Liver (tissue), 9 donors: ENCODE measurements around the gene DPP6. TPM values are rescaled to one million over a fixed set of nuclear protein-coding genes. Genes with fewer than 3 reads are reported as not detected.

Experiments
- DNase-seq: peaks from one replicate; pipeline ENCODE4 v3.0.0-alpha.2; 2017; ENCODE audit warnings: low spot score
- H3K27ac ChIP-seq, 2 donors: one replicate each; pipeline ENCODE4 v1.7.0; 2013; ENCODE audit warnings: inconsistent platforms in 2 of 2, low read length in 2 of 2, control low read depth in 1 of 2, low read depth in 1 of 2, mild to moderate bottlenecking in 1 of 2
- H3K27me3 ChIP-seq, 4 donors: one replicate each; pipeline versions ENCODE4 v1.6.1 to v1.7.0; 2013; ENCODE audit warnings: low read length in 3 of 4, inconsistent platforms in 1 of 4, mild to moderate bottlenecking in 1 of 4, moderate library complexity in 1 of 4; ENCODE audit not compliant: control insufficient read depth in 4 of 4, insufficient read depth in 4 of 4
- H3K36me3 ChIP-seq, 4 donors: one replicate each; pipeline versions ENCODE4 v1.6.1 to v1.7.0; 2013; ENCODE audit warnings: low read length in 3 of 4, mild to moderate bottlenecking in 3 of 4, low read depth in 1 of 4, moderate library complexity in 1 of 4; ENCODE audit not compliant: control insufficient read depth in 4 of 4, insufficient read depth in 3 of 4
- H3K4me1 ChIP-seq, 4 donors: one replicate each; pipeline versions ENCODE4 v1.6.1 to v1.7.0; 2013; ENCODE audit warnings: low read length in 3 of 4, mild to moderate bottlenecking in 3 of 4, moderate library complexity in 1 of 4; ENCODE audit not compliant: control insufficient read depth in 4 of 4, insufficient read depth in 4 of 4
- H3K4me3 ChIP-seq, 3 donors: one replicate each; pipeline versions ENCODE4 v1.6.1 to v1.7.0; 2013; ENCODE audit warnings: low read length in 3 of 3, control low read depth in 1 of 3, low read depth in 1 of 3, mild to moderate bottlenecking in 1 of 3
- H3K9ac ChIP-seq, 2 donors: one replicate each; pipeline ENCODE4 v1.7.0; 2013; ENCODE audit warnings: low read length in 2 of 2, mild to moderate bottlenecking in 2 of 2, moderate library complexity in 2 of 2, control low read depth in 1 of 2, low read depth in 1 of 2
- H3K9me3 ChIP-seq, 4 donors: one replicate each; pipeline versions ENCODE4 v1.6.1 to v1.7.0; 2013; ENCODE audit warnings: low read length in 3 of 4; ENCODE audit not compliant: control insufficient read depth in 4 of 4
- ATF3 ChIP-seq: IDR thresholded peaks from 2 replicates; pipeline ENCODE4 v1.6.1; 2016; ENCODE audit warnings: antibody characterized with exemption
- CTCF ChIP-seq: fragments of 150-350 bp; IDR thresholded peaks from 2 replicates; pipeline ENCODE4 v1.5.1; 2017; ENCODE audit warnings: improper control_type of control experiment, low read depth, low read length; ENCODE audit not compliant: missing input control
- EGR1 ChIP-seq, 2 donors: IDR thresholded peaks; 2 replicates each; pipeline ENCODE4 v1.6.1; 2016 to 2018; ENCODE audit warnings: antibody characterized with exemption in 2 of 2, low read depth in 2 of 2
- FOXA1 ChIP-seq: IDR thresholded peaks from 2 replicates; pipeline ENCODE4 v1.6.1; 2016; ENCODE audit warnings: antibody characterized with exemption
- FOXA2 ChIP-seq: IDR thresholded peaks from 2 replicates; pipeline ENCODE4 v1.6.1; 2016; ENCODE audit warnings: antibody characterized with exemption
- GABPA ChIP-seq, 2 donors: IDR thresholded peaks in 1 of 2; conservative IDR thresholded peaks in 1 of 2; 2 replicates each; pipeline ENCODE4 v1.6.1; 2016; ENCODE audit warnings: antibody characterized with exemption in 2 of 2, mild to moderate bottlenecking in 1 of 2, moderate library complexity in 1 of 2
- HNF4A ChIP-seq, 2 donors: conservative IDR thresholded peaks; 2 replicates each; pipeline ENCODE4 v1.6.1; 2016; ENCODE audit warnings: antibody characterized with exemption in 2 of 2, mild to moderate bottlenecking in 2 of 2
- HNF4G ChIP-seq: IDR thresholded peaks from 2 replicates; pipeline ENCODE4 v1.6.1; 2016; ENCODE audit warnings: antibody characterized with exemption
- JUND ChIP-seq, 2 donors: IDR thresholded peaks; 2 replicates each; pipeline ENCODE4 v1.6.1; 2016; ENCODE audit warnings: antibody characterized with exemption in 2 of 2
- MAX ChIP-seq: IDR thresholded peaks from 2 replicates; pipeline ENCODE4 v1.6.1; 2016; ENCODE audit warnings: antibody characterized with exemption
- RAD21 ChIP-seq, 2 donors: IDR thresholded peaks; 2 replicates each; pipeline ENCODE4 v1.6.1; 2016; ENCODE audit warnings: antibody characterized with exemption in 2 of 2, mild to moderate bottlenecking in 2 of 2
- REST ChIP-seq: IDR thresholded peaks from 2 replicates; pipeline ENCODE4 v1.6.1; 2016; ENCODE audit warnings: antibody characterized with exemption, mild to moderate bottlenecking
- RXRA ChIP-seq, 2 donors: IDR thresholded peaks; 2 replicates each; pipeline ENCODE4 v1.6.1; 2017 to 2018; ENCODE audit warnings: antibody characterized with exemption in 2 of 2, mild to moderate bottlenecking in 1 of 2
- SP1 ChIP-seq: IDR thresholded peaks from 2 replicates; pipeline ENCODE4 v1.6.1; 2018; ENCODE audit warnings: antibody characterized with exemption, mild to moderate bottlenecking
- YY1 ChIP-seq: IDR thresholded peaks from 2 replicates; pipeline ENCODE4 v1.6.1; 2016; ENCODE audit warnings: antibody characterized with exemption, mild to moderate bottlenecking
- ZBTB33 ChIP-seq: IDR thresholded peaks from 2 replicates; pipeline ENCODE4 v1.6.1; 2016; ENCODE audit warnings: antibody characterized with exemption
- WGBS: extraction: QIAGEN DNeasy Blood & Tissue Kit; methylation state at CpG from one replicate; pipeline ENCODE4 v1.1.7; 2013; 5-methylcytosine and 5-hydroxymethylcytosine counted together
- polyA plus RNA-seq, 2 donors: library from polyadenylated mRNA; stranded (reverse) in 1 of 2; unstranded in 1 of 2; fragments of 200-250 nt in 1 of 2; fragments of >200 nt in 1 of 2; fragmentation: Nextera tagmentation in 1 of 2; extraction: Ambion mirVana in 1 of 2; gene quantifications; one replicate each; pipeline versions ENCODE4 v1.2.1 to v1.2.3, GENCODE V29; 2013 to 2015
- total RNA-seq, 2 donors: library from RNA; depleted of rRNA; stranded (reverse); fragments of >200 nt; gene quantifications; one replicate each; pipeline ENCODE4 v1.2.3, GENCODE V29; 2014
- donor health status: healthy.
- donor health status: healthy.
- donor health status: healthy.
- donor health status: healthy.
- donor health status: healthy.

DPP6 gene
- total and polyA plus RNA-seq, 4 donors = 0.01 TPM; not detected in 3

- H3K36me3 ChIP-seq = no peaks in the 10 kb centered on the region
- DNase-seq = no peak
- H3K4me1 ChIP-seq = no peaks in the 10 kb centered on the region
- H3K9me3 ChIP-seq = peaks cover 4 to 8% (median 5%) of the 10 kb centered on the region in 4 donors
- TF ChIP-seq FOXA1 = no peak
- TF ChIP-seq GABPA (IDR thresholded peaks at IDR 0.05 in 1 of 2, conservative IDR thresholded peaks at IDR 0.05 in 1 of 2) = no peak
- TF ChIP-seq CTCF = no peak
- no peak overlapping the region for H3K27ac ChIP-seq
- no peaks in the 10 kb centered on the region for H3K27me3 ChIP-seq
- H3K9ac ChIP-seq = no peak overlapping the region
- no peak overlapping the region for H3K4me3 ChIP-seq
These were observed 190.5 kb downstream of the DPP6 start for GRCh38 chr7:154242709-154243108.

- H3K36me3 ChIP-seq = no peaks in the 10 kb centered on the region
- H3K27ac ChIP-seq = no peak overlapping the region
- no peak overlapping the region for H3K9ac ChIP-seq
- TF ChIP-seq REST (no peak), GABPA (IDR thresholded peaks at IDR 0.05 in 1 of 2, conservative IDR thresholded peaks at IDR 0.05 in 1 of 2) (no peak), EGR1 (IDR thresholded peaks at IDR 0.05; ENCODE audit: low read depth in 2 of 2) (no peak), ZBTB33 (no peak), JUND (IDR thresholded peaks at IDR 0.05) (no peak), RAD21 (IDR thresholded peaks at IDR 0.05) (no peak), YY1 (no peak), ATF3 (no peak), HNF4A (conservative IDR thresholded peaks at IDR 0.05) (no peak), FOXA2 (no peak), CTCF (no peak), MAX (no peak), RXRA (IDR thresholded peaks at IDR 0.05) (no peak), FOXA1 (no peak), SP1 (no peak), HNF4G (no peak)
- no peak for DNase-seq
- no peaks in the 10 kb centered on the region for H3K9me3 ChIP-seq
- H3K4me1 ChIP-seq = no peaks in the 10 kb centered on the region
- peaks cover 0 to 5% (median 0%) of the 10 kb centered on the region in 4 donors for H3K27me3 ChIP-seq
- H3K4me3 ChIP-seq = no peak overlapping the region
- WGBS = 84% methylated on average over 6 of the region's 6 CpGs
These were observed 199.8 kb downstream of the DPP6 start for GRCh38 chr7:154252046-154252445.
